Renal pelvis (tissue), 4 donors: ENCODE measurements around the gene OR5H14. TPM values are rescaled to one million over a fixed set of nuclear protein-coding genes. Genes with fewer than 3 reads are reported as not detected.
"Not testable (repeated sequence)": the region's sequence is repeated elsewhere in the genome, so short reads cannot be mapped to it uniquely, and the experiment has no call there.

ENCODE experiments used
- DNase-seq: peaks from one replicate; pipeline ENCODE4 v3.0.0-alpha.2; 2013
- polyA plus RNA-seq, 3 donors: library from polyadenylated mRNA; unstranded; fragments of 120-200 nt; gene quantifications; one replicate each; pipeline ENCODE4 v1.2.1, GENCODE V29; 2013; ENCODE audit not compliant: insufficient read length in 3 of 3

OR5H14 gene
- polyA plus RNA-seq, 3 donors = 0.01 to 0.03 TPM; not detected in 1

GRCh38 chr3:98196293-98196692 is 49.0 kb downstream of the OR5H14 start:
- not testable (repeated sequence) for DNase-seq

GRCh38 chr3:98199020-98199419 is 51.7 kb downstream of the OR5H14 start:
- no peak for DNase-seq

Other genes with a start within 250 kb of the OR5H14 start
- gene RIOX2, start 175.0 kb upstream of the OR5H14 start, polyA plus RNA-seq = 10 to 100 TPM; 31.6 to 35.9 (median 35.7) TPM
- under 1 TPM in 1 of 3 donors, not detected in 2; 0.06 TPM for gene GABRR3, start 112.2 kb upstream of the OR5H14 start, polyA plus RNA-seq
- not detected for gene OR5AC2, start 60.3 kb upstream of the OR5H14 start, polyA plus RNA-seq
- gene OR5H1, start 16.8 kb upstream of the OR5H14 start, polyA plus RNA-seq = under 1 TPM in 2 of 3 donors, not detected in 1; 0.03 TPM
- not detected for gene OR5H15, start 19.2 kb downstream of the OR5H14 start, polyA plus RNA-seq
- gene OR5H6, start 116.8 kb downstream of the OR5H14 start, polyA plus RNA-seq = not detected
- gene OR5H2, start 135.0 kb downstream of the OR5H14 start, polyA plus RNA-seq = not detected
- not detected for gene OR5K4, start 206.4 kb downstream of the OR5H14 start, polyA plus RNA-seq
- not detected for gene OR5K3, start 243.2 kb downstream of the OR5H14 start, polyA plus RNA-seq